Prostate gland (tissue), 2 donors: ENCODE data around the gene CCDC167.

Source experiments
- CTCF ChIP-seq, 4 experiments: fragments of 200-600 bp in 2 of 4; fragments of 450-650 bp in 2 of 4; sonication (generic) in 2 of 4; IDR thresholded peaks; 1 replicate in 3 of 4; 2 replicates in 1 of 4; pipeline ENCODE4 v1.5.1; 2016 to 2019; ENCODE audit warnings: antibody characterized with exemption in 4 of 4, mild to moderate bottlenecking in 2 of 4, moderate library complexity in 2 of 4
- POLR2AphosphoS5 ChIP-seq: sonication (generic); formaldehyde crosslinking; IDR thresholded peaks from one replicate; pipeline ENCODE4 v1.6.1; 2017; ENCODE audit warnings: antibody characterized with exemption

- TF ChIP-seq CTCF (IDR thresholded peaks at IDR 0.05), result no peak
- TF ChIP-seq POLR2AphosphoS5, result no peak
Observed at GRCh38 chr6:37537548-37537947, 37.9 kb upstream of the CCDC167 start.
